Activated T-cell treated with anti-CD3 and anti-CD28 coated beads, Interleukin-2, amount 50 U/mL, for 1 hour (primary cell): ENCODE measurements around the gene SMIM34.

ENCODE experiments used
- DNase-seq: peaks from one replicate; pipeline ENCODE4 v3.0.0-alpha.2; 2020

SMIM34 gene

GRCh38 chr21:34369741-34370140, 54.0 kb downstream of the SMIM34 start:
- DNase-seq, result no peak
